ENCODE measurements around the gene KIAA1671. TPM values are rescaled to one million over a fixed set of nuclear protein-coding genes. Genes with fewer than 3 reads are reported as not detected.

Gene KIAA1671
- total RNA-seq, 1 donor from 2014 or later: 43.3 TPM

DNA sequence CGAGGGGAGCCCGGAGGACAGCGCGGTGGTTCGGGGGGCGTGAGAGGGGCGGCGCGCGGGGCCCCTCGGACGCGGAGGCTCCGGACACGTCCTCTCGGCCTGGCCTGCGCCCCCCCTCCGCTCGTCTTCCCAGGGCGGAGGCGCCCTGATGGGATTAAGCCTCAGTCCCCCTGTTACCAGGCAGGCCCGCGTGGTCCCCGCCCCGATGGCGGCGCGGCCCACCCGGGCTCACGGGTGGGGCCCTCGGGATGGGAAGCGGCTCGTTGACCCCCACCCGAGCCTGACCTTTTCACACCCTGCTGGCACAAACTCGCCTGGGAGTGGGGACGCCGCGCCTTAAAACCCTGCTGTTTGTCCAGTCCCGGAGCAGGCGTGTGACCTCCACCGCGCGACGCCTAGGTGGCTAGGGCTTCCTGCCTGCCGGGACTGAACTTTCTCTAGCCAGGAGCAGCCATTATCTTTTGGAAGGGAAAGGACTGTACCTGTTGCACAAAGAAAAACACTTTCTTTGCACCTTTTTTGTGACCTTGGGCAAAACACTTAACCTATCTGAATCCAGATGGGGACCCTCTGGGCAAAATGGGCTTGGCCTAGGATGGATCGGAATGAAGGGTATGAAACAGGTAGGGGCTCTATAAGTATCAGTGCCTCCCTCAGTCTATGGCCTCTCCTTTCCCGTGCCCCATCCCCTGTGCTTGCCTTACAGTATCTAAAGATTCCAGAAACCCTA lies 1.0 kb downstream of the KIAA1671 start:
- ATAC-seq: peak; percentile 3

DNA sequence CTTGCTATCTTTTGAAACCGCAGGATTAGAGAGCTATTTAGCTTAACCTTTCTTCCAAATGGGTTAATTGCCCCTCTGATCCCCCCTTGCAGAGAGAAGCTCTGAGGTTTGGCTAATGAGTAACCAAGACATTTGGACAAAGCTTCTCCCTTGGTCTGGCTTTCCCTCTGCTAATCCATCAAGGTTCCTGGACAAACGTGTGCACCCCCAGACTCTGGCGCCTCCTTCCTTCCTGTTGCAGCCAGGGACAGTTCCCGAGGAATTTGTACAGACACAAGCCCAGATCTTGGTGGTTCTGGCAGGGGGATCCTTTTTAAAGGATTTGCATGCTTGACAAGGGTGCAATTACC lies 1.6 kb downstream of the KIAA1671 start:
- ATAC-seq: no peak

DNA sequence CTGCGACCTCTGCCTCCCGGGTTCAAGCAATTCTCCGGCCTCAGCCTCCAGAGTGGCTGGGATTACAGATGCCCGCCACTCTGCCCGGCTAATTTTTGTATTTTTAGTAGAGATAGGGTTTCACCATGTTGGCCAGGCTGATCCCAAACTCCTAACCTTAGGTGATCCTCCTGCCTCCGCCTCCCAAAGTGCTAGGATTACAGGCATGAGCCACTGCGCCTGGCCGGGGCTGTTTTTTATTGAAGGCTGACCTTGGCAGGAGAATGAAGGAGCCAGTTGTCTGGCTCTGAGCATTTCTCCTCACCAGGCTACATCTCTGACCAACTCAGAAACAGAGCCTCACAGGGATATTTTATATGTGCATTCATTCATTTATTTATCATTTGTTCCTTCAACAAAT lies 2.3 kb downstream of the KIAA1671 start:
- no peak for ATAC-seq

DNA sequence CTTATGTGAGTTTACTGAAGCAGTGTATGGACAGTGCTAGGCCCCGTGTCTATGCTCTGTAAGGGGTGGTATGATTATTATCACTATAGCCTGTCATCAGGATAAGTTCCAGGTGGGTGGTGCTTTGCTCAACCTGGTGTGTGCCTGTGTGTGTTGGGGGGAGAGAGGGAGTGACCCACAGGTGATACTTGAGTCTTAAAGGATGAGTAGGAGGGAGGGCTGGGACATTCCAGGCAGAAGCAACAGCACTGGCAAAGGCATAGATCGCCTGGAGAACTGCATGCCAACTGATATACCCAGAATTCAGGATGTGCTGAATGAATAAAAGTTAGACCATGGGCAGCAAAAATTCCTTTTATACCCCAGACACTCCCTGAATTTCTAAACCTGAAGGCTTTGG lies 4.5 kb downstream of the KIAA1671 start:
- ATAC-seq: no peak

DNA sequence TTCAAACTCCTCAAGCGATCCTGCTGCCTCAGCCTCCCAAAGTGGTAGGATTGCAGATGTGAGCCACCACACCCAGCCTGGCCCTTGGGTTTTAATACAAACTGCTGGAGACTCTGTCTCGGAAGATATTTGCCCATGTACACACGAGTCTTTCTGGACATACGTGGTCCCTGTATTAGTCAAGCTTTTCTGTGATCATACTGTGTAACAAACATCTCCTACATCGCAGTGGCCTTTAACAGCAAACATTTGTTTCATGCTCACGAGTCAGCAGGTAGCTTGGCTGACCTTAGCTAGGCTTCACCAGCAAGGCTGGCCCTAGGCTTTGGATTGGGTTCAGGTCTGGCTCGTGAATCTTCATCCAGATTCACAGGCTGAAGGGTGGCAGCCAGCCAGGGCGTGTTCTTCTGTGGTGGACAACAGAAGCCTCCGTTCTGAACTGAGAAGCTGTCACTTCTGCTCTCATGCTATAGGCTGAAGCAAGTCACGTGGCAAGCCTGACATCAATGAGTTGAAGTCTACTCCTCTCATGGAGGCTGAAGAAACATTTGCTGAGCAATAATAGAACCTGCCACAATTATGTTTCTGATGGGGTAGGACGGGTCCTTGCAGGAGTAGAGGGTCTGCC lies 8.8 kb downstream of the KIAA1671 start:
- no peak for ATAC-seq

DNA sequence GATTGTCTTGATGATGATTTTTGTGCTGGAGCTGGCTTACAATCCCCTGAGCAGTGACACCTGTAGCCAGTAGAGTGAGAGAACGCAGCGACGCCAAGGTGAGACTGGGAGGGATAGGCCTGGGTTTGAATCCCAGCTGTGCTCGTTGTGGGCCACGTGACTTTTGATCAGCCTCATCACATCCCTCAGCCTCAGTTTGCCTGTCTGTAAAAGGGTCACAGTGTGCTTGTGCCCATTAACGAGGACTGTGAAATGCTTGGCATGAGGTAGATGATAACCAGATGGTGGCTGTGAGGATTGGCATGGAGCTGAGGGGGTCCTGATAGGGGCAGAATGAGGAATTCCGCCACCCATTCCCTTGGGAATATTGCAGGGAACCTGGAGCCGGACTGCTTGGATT lies 9.6 kb downstream of the KIAA1671 start:
- no peak for ATAC-seq

DNA sequence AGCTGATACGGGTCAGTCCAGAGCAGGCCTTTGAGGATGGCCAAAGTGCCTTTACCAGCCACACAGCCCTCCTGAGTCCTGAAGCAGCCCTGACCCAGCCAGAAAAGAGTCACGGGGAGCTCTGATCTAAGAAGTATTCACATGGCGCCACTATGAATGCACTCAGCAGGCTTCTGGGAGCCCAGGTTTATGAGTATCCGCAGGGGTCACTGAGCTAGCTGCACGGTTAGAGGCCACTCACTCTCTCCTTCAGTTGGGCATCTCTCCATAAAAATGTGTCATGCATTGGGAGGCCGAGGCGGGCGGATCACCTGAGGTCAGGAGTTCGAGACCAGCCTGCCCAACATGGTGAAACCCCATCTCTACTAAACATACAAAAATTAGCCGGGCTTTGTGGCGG lies 10.3 kb downstream of the KIAA1671 start:
- ATAC-seq: no peak

DNA sequence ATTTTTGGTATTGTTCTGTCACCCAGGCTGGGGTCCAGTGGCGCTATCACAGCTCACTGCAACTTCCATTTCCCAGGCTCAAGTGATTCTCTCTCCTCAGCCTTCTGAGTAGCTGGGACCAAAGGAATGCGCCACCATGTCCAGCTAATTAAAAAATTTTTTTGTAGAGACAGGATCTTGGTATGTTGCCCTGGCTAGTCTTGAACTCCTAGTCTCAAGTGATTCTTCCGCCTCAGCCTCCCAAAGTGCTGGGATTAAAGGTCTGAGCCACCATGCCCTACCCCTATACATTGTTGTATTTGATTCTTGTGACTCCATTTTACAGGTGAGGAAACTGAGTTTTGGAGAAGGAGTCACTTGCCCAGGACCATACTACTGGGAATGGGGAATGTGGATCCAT lies 11.9 kb downstream of the KIAA1671 start:
- no peak for ATAC-seq

DNA sequence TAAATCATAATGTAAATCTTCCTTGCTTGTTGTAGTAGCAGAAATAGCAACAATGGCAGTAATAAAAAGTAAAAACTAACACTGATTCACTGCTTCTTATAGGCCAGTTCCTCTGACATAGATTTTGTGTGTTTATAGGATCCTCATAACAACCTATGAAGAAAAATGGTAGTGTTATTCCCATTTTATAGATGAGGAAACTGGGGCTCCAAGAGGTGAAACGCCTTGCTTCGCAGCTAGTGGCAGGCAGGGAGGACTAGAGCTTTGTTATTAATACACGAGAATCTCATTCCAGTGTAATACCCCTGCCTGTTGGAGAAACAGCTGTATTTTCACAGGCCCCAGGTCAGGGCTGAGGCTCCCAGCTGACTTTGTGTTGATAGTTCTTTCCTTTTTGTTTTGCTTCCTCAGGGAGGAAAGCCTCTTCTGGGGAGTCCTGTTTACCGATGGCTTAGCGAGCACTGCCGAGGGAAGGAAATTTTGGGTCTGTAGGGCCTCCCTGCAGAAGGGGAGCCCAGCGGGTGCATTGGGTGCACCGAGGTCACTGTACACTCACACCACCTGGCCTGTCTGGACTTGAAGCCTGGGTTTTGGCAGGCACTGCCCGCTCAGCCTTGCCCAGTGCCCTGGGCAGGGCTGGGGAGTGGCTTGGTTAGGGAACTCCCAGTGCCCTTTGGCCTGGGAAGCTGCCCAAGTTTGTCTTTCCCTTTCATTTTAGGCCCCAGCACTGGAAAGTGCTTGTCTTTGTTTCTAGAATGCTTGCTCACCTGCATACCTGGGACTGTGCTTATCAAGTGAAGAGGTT lies 13.5 kb downstream of the KIAA1671 start:
- peak; percentile 93 for ATAC-seq

DNA sequence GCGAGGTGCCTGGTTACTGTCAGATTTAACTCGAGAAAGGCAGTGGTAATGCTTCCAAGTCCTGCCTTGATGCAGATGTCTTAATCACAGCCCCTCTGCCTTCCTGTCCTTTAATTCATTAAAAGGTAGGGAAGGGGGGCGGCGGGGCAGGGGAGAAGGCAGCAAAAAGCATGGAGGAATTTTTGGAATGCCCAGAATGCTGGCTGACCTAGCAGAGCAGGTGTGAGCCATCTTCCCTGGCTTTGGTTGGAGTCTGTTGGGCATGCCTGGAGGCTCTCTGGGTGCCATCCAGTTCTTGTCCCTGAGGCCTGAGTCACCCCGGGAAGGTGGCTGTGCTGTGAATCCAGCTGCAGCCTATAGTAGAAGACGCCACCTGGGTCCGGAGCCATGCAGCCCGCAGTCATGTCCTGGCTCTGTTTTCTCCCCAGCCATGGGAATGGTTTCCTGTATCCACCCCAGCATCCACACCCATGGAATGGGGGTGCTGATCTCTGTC lies 15.6 kb downstream of the KIAA1671 start:
- peak; percentile 51 for ATAC-seq

DNA sequence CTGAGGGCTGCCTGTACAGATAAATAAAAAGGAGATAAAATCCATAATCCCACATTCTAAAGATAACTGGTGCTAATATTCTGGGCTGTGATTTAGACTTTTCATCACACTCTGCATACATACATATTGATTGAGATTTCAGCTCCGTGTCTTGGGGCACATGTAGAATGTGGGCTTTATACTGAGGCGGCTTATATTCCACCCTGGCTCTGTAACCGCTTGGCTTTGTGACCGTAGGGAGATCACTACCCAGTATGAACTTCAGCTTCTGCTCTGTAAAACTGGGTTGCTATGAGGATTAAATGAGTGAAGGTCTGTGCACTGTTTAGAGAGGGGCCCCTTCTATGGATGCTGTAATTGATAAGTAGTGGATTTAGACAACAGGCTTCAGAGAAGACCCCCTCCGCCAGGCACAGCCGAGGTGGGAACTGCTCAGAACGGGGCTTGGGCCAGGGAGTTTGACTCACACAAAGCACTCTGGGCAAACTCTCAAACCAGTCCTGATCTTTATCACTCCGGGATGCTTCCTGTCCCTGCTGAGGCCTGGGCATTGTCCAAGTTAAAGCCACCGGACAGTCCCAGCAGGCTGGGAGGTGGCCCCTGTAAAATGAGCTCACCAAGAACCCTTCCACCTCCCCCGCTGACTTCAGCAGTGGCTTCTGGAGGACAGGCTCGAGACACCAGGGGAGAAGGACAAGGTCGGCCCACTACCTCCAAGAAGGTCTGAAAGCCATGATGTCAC lies 17.2 kb downstream of the KIAA1671 start:
- ATAC-seq: no peak

DNA sequence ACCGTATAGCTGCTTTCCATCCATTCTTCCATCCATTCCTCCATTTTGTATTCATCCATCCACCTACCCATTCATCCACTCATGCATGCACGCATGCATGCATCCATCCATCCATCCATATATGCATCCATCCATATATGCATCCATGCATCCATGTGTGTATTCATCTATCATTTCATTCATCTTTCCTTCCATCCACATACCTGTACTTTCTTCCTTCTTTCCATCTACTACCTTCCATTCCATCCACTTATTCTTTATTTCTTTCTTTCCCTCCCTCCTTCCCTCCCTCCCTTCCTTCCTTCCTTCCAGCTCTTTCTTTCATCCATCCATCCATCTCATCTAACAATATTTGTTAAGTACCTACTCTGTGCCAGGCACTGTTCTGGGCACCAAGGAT lies 19.9 kb downstream of the KIAA1671 start:
- ATAC-seq: no peak

DNA sequence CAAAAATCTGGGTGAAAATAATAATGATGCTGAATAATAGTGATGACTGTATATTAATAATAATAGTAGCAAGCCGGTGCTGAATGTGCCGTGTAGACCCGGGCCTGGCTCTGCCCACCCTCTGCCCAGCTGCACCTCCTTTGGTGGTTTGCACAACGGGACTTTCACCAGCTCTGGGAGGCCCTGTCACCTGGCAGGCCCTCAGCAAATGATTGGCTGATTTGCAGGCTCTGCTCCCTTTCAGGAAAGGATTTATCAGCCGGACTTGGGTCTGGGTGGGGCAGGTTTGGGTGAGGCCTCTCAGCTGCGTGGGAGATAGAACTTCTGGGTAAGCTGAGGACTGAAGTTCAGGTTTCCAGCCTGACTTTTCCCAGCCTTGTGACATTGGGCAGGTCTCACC lies 21.4 kb downstream of the KIAA1671 start:
- ATAC-seq: no peak

DNA sequence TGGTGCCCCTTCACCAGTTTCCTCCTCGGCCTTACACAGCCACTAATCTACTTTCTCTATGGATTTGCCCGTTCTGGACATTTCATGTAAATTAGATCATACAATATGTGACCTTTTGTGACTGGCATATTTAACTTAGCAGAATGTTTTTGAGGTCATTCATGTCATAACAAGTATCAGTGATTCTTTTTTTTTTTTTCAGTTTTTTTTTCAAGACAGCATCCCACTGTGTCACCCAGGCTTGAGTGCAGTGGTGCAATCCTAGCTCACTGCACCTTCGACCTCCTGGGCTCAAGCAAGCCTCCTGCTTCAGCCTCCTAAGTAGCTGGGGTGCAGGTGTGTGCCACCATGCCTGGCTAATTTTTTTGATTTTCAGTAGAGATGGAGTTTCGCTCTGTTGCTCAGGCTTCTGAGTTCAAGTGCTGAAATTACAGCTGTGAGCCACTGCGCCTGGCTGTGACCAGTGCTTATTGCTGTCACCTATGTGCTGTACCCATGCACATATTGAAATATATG lies 22.7 kb downstream of the KIAA1671 start:
- no peak for ATAC-seq

DNA sequence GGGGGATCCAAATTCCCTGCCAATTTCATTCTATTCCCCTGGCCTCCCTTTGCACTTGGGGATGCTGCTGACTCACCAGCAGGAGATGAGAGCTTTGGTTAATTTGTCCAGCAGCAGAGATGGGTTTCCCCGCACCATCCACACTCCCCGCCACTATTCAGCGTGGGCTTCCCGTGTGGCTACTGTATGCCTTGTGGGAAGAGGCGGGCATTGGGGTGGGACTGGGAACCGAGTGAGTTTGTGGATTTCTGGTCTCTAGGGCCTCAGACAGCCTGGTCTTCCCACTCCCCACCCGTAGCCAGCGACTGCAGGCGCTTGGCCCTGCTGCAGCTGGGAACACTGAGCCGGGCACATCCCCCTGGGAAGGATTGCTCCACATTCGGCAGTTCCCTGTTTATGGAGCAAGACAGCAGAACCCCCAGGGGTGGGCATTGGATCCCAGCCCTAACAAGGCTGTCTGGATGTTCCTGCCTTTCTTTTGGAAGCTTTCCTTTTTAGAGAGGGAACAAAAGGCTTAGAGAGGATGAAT lies 23.4 kb downstream of the KIAA1671 start:
- ATAC-seq: peak; percentile 24

DNA sequence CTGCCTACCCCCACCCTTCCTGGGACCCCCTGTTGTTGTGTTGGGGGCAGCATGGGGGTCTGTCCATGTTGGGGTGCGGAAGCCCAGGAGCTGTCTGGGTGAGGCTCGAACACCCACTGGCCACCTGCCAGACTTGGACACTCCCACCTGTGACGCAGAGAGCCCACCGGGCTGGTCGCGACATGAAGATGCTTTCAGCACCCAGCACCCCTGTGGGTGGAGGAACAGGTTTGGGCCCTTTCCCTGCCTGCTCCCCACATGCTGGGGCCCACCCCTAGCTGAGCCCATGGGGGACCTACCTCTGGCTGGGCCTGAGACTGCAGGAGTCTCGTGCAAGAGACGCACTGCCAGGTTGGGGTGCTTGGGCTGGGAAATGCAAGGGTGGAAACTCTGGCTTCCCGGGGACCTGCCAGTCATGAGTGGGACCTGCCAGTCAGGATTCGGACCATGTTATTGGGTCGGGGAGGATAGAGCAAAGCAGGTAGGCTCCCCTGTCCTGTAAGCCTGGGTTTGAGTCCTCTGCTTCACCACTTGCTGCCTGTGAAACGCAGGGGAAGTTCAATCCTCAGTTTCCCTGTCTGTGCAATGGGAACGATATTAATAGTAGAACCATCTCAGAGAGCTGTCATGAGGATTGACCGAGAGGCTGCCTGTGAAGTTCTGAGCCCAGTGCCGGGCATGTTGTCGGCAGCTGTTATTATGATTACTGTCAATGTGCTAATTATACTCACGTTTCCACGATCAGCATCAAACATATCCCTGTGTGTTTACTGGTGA lies 24.1 kb downstream of the KIAA1671 start:
- peak; percentile 88 for ATAC-seq

DNA sequence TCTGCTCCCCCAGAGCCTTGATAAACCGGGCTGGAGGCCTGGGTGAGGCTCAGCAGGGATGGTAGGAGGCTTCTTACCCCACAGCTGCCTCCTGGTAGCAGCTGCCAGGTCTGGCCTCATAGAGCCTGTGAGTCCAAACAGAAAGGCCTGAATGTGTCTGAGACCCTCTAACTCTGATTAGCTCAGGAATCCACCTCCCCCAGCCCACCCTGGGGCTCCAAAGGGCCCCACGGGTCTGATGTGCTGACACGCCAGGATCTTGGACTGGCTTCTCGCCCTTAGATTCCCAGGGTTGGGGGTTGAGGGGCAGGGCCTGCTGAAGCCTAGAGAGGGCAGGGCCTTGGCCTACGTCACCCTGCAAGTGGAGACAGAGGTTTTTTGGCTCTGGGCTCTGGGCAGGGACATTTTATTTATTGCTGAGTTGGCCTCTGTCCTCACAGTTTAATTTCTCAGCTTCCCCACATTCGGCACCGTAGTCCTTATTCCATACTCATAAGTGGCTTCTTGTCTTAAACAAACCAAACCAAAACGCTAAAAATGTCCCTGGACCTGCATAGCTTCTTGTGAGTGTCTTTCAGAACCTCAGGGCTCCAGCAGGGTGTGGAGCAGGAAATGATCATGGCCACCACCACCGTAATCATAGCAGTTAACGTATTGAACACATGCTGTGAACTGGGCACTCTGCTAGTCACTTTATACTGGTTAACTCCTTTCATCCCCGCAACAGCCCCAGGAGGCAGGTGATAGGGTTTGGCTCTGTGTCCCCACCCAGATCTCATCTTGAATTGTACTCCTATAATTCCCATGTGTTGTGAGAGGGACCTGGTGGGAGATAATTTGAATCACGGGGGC lies 25.1 kb downstream of the KIAA1671 start:
- peak; percentile 75 for ATAC-seq

DNA sequence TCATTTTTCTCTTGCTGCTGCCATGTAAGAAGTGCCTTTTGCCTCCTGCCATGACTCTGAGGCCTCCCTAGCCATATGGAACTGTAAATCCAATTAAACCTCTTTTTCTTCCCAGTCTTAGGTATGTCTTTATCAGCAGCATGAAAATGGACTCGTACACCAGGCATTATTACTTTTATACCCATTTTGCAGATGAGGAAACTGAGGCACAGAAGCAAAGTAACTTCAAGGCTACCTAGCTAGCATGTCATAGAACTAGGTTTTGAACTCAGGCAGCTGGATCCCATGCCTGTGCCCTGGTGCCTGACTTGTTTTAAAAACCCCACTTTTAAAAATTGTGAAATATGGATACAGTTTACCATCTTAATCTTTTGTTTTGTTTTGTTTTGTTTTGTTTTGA lies 25.8 kb downstream of the KIAA1671 start:
- no peak for ATAC-seq

DNA sequence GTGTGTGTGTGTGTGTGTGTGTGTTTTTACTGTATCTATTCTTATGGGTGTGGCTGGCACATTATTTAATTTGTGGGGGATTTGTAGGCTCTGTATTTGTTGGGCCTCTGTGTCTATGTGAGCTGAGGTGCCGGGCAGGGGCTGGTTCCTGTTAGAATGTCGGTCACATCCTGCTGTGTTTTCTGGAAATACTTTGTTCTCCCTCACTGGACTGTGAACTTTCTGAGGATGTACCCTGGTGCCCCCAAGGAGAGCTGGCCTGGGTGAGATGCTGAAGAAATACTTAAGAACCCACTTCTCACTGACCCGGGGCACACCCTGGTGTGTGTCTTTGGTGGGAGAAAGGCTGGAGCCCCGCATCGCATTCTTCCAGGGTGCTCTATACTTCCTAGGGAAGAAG lies 28.6 kb downstream of the KIAA1671 start:
- no peak for ATAC-seq

DNA sequence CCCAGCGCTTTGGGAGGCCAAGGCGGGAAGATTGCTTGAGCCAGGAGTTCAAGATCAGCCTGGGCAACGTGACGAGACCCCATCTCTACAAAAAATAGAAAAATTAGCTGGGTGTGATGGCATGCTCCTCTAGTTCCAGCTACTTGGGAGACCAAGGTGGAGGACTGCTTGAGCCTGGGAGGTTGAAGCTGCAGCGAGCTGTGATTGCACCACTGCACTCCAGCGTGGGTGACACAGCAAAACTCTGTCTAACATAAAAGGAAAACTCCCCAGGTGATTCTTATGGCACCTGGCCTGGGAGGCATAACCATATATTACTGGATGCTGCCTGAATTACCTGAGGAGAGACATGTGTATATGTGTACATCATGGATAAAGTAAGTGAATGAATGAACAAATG lies 29.1 kb downstream of the KIAA1671 start:
- peak; percentile 1 for ATAC-seq
